Activated naive CD8-positive, alpha-beta T cell treated with anti-CD3 and anti-CD28 coated beads, Interleukin-2, amount 50 U/mL, for 24 hours (primary cell): ENCODE measurements around the gene SIK3.

ENCODE experiments used
- ATAC-seq: fragments of 150-1000 bp; cut with Tn5 transposase; one replicate; pipeline ENCODE4 v1.10.0; 2021
- DNase-seq: peaks from one replicate; pipeline ENCODE4 v3.0.0; 2021
- H3K27ac Mint-ChIP-seq: one replicate; pipeline ENCODE4 v1.8.0; 2021; ENCODE audit warnings: mild to moderate bottlenecking, mixed read lengths
- H3K27me3 Mint-ChIP-seq: one replicate; pipeline ENCODE4 v1.8.0; 2021; ENCODE audit warnings: mixed read lengths
- H3K36me3 Mint-ChIP-seq: one replicate; pipeline ENCODE4 v1.8.0; 2021; ENCODE audit warnings: low read depth, mixed read lengths
- H3K4me1 Mint-ChIP-seq: one replicate; pipeline ENCODE4 v1.8.0; 2021; ENCODE audit warnings: mixed read lengths
- H3K4me3 Mint-ChIP-seq: one replicate; pipeline ENCODE4 v1.8.0; 2021; ENCODE audit warnings: mild to moderate bottlenecking, moderate library complexity, mixed read lengths
- H3K9me3 Mint-ChIP-seq: one replicate; pipeline ENCODE4 v1.8.0; 2021; ENCODE audit warnings: mixed read lengths

The SIK3 gene

GRCh38 chr11:117095284-117096161 is 2.7 kb downstream of the SIK3 start:
- peaks cover 77% of the 10 kb centered on the region for H3K4me1 Mint-ChIP-seq
- H3K4me3 Mint-ChIP-seq, result peak overlapping the region; percentile 98
- H3K27ac Mint-ChIP-seq, result peak overlapping the region; percentile 95
- no peaks in the 10 kb centered on the region for H3K27me3 Mint-ChIP-seq
- H3K36me3 Mint-ChIP-seq, result peaks cover 13% of the 10 kb centered on the region
- DNase-seq, result no peak
- no peak for ATAC-seq
- H3K9me3 Mint-ChIP-seq, result no peaks in the 10 kb centered on the region

DNA sequence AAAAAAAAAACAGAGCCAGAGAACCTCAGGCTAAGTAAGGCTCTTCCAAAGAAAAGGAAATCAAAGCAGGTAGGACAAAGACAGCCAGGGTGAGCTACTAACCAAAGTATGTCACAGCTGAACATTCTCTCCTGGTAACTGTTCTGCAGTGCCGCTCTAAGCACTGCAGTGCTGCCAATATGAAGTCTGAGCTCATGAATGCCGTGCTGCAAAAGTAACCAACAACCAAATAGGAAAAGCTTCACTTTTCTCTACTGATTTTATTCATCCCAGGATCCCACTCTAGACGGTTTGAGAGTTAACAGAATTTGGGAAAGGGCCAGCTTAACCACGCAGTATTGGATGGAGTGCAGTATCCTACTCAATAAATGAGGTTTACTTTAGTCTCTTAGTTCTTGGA is 3.5 kb downstream of the SIK3 start:
- peak overlapping the region; percentile 98 for H3K4me3 Mint-ChIP-seq
- DNase-seq (no peak), ATAC-seq (no peak)
- H3K36me3 Mint-ChIP-seq, result peaks cover 17% of the 10 kb centered on the region
- H3K27me3 Mint-ChIP-seq, result no peaks in the 10 kb centered on the region
- peaks cover 85% of the 10 kb centered on the region for H3K4me1 Mint-ChIP-seq
- H3K9me3 Mint-ChIP-seq, result no peaks in the 10 kb centered on the region
- H3K27ac Mint-ChIP-seq, result peak overlapping the region; percentile 95

DNA sequence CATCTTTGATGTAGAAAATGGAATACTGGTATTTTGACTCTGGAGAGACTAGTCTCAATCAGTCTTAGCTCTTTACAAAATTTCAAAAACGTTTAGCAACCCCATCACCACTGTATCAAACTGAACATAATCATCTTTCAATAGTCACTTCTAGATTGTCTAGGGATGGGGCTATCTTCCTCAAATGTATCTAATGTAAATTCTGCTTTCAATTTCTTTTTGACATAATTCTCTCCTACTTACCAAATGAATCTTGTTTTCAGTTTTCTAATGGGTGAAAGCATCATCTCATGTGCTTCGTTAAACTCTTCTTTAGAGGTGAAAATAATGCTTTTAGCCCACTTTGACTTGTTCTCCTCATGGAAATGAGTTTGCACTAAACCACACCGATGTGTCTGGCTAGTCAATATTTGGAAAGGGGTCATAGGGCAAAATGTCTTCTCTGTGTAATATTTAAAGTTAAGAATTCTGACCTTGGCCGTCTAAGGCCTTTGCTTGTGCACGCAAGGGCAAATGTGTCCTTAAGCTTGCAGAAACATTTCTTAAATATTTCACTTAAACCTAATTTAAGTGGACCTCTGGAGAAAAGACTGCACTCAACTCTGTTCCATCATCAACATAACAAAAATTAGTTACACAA is 5.2 kb downstream of the SIK3 start:
- DNase-seq (no peak), ATAC-seq (peak; percentile 31)
- Mint-ChIP-seq H3K4me3 (peak overlapping the region; percentile 28), H3K4me1 (peaks cover 83% of the 10 kb centered on the region), H3K27ac (peak overlapping the region; percentile 46), H3K36me3 (peaks cover 20% of the 10 kb centered on the region), H3K27me3 (no peaks in the 10 kb centered on the region), H3K9me3 (no peaks in the 10 kb centered on the region)

- Mint-ChIP-seq H3K27me3 (no peaks in the 10 kb centered on the region), H3K9me3 (no peaks in the 10 kb centered on the region), H3K36me3 (peaks cover 20% of the 10 kb centered on the region), H3K4me3 (no peak overlapping the region), H3K27ac (peak overlapping the region; percentile 46), H3K4me1 (peaks cover 86% of the 10 kb centered on the region)
- DNase-seq, result no peak
- no peak for ATAC-seq
Observed at GRCh38 chr11:117091753-117092477, 6.3 kb downstream of the SIK3 start.

GRCh38 chr11:117090111-117090706 is 8.0 kb downstream of the SIK3 start:
- ATAC-seq, result no peak
- Mint-ChIP-seq H3K36me3 (peaks cover 20% of the 10 kb centered on the region), H3K4me3 (no peak overlapping the region), H3K27ac (peak overlapping the region; percentile 42), H3K9me3 (no peaks in the 10 kb centered on the region), H3K4me1 (peaks cover 77% of the 10 kb centered on the region), H3K27me3 (no peaks in the 10 kb centered on the region)
- no peak for DNase-seq

DNA sequence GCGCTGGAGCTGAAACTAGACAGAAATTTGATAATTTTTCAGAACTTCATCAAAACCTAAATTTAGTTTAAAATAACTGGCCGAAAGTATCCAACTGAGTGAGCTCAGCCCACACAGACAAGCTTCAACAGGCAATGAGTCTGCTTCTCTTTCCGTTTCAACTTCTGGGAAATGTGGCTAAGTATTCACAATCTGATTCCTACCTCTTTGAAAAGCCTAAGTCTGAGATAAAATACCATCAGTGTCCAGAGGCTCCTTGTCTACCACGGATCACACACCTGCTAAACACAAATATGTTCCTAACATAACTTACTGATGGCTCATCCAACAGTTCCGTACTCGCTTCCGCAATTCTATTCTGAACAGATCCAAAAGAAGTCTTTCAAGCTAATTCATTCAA is 8.5 kb downstream of the SIK3 start:
- Mint-ChIP-seq H3K27me3 (no peaks in the 10 kb centered on the region), H3K4me3 (no peak overlapping the region), H3K4me1 (peaks cover 72% of the 10 kb centered on the region), H3K9me3 (no peaks in the 10 kb centered on the region), H3K36me3 (peaks cover 20% of the 10 kb centered on the region), H3K27ac (peak overlapping the region; percentile 42)
- DNase-seq (no peak), ATAC-seq (no peak)

GRCh38 chr11:117087446-117087845 is 10.8 kb downstream of the SIK3 start:
- Mint-ChIP-seq H3K27me3 (no peaks in the 10 kb centered on the region), H3K4me3 (no peak overlapping the region), H3K4me1 (peaks cover 67% of the 10 kb centered on the region), H3K27ac (no peak overlapping the region), H3K36me3 (peaks cover 18% of the 10 kb centered on the region), H3K9me3 (no peaks in the 10 kb centered on the region)
- ATAC-seq (no peak), DNase-seq (no peak)

DNA sequence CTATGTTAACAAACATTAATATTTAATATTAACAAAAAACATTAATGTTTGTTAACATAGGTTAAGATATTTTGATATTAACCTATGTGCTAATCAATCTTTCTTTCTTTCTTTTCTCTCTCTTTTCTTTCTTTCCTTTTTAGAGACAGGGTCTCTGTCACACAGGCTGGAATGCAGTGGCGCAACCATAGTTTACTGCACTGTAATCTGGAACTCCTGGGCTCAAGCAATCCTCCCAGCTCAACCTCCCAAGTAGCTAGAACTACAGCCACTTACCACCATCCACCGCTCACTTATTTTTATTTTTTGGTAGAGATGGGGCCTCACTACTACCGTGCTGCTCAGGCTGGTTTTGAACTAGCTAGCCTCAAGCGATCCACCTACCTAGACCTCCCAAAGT is 13.2 kb downstream of the SIK3 start:
- Mint-ChIP-seq H3K36me3 (peaks cover 8% of the 10 kb centered on the region), H3K27me3 (no peaks in the 10 kb centered on the region), H3K27ac (no peak overlapping the region), H3K9me3 (no peaks in the 10 kb centered on the region), H3K4me1 (peaks cover 59% of the 10 kb centered on the region), H3K4me3 (no peak overlapping the region)
- ATAC-seq, result no peak
- DNase-seq, result no peak

- Mint-ChIP-seq H3K4me3 (no peak overlapping the region), H3K27me3 (no peaks in the 10 kb centered on the region), H3K4me1 (peaks cover 57% of the 10 kb centered on the region), H3K9me3 (no peaks in the 10 kb centered on the region), H3K36me3 (no peaks in the 10 kb centered on the region), H3K27ac (no peak overlapping the region)
- ATAC-seq, result no peak
- no peak for DNase-seq
Observed at GRCh38 chr11:117083011-117083935, 15.0 kb downstream of the SIK3 start.

DNA sequence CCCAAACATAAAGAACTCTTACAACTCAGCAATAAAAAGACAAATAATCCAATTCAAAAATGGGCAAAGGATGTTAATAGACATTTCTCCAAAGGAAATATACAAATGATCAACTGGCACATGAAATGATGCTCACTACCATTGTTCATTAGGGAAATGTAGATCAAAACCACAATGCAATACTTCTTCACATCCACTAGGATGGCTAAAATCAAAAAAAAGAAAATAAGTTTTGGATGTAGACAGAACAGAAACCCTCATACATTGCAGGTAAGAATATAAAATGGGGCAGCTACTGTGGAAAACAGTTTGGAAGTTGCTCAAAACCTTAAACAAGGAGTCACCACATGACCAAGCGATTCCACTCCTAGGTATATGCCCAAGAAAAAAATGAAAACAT is 16.3 kb downstream of the SIK3 start:
- DNase-seq, result no peak
- Mint-ChIP-seq H3K36me3 (no peaks in the 10 kb centered on the region), H3K9me3 (no peaks in the 10 kb centered on the region), H3K27me3 (no peaks in the 10 kb centered on the region), H3K4me3 (no peak overlapping the region), H3K4me1 (peaks cover 58% of the 10 kb centered on the region), H3K27ac (no peak overlapping the region)
- ATAC-seq, result no peak

GRCh38 chr11:117080370-117080769 is 17.9 kb downstream of the SIK3 start:
- H3K27ac Mint-ChIP-seq, result no peak overlapping the region
- H3K4me1 Mint-ChIP-seq, result peaks cover 58% of the 10 kb centered on the region
- DNase-seq (no peak), ATAC-seq (no peak)
- no peaks in the 10 kb centered on the region for H3K27me3 Mint-ChIP-seq
- peaks cover 2% of the 10 kb centered on the region for H3K36me3 Mint-ChIP-seq
- H3K9me3 Mint-ChIP-seq, result no peaks in the 10 kb centered on the region
- no peak overlapping the region for H3K4me3 Mint-ChIP-seq

- Mint-ChIP-seq H3K27ac (no peak overlapping the region), H3K36me3 (peaks cover 5% of the 10 kb centered on the region), H3K4me1 (peaks cover 64% of the 10 kb centered on the region), H3K9me3 (no peaks in the 10 kb centered on the region), H3K27me3 (no peaks in the 10 kb centered on the region), H3K4me3 (no peak overlapping the region)
- ATAC-seq (no peak), DNase-seq (no peak)
Observed at GRCh38 chr11:117076941-117077691, 21.1 kb downstream of the SIK3 start.

DNA sequence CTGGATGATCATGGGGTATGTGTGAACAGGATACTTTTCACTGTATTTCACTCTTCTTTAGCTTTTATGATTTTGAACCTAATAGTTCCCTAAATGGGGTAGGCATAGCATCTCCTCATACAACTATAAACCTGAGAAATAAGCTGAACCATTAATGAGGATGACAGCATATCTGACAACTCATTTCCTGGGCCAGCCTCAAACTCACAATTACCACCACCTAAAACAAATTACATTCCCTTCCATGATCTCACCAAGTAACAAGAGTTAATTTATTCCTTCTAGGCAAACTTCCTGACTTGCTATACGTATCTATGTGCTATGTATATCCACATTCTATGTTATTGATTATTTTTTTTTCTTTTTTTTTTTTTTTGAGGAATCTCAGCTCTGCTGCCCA is 23.0 kb downstream of the SIK3 start:
- ATAC-seq (no peak), DNase-seq (no peak)
- Mint-ChIP-seq H3K27ac (no peak overlapping the region), H3K9me3 (no peaks in the 10 kb centered on the region), H3K36me3 (peaks cover 10% of the 10 kb centered on the region), H3K4me3 (no peak overlapping the region), H3K27me3 (no peaks in the 10 kb centered on the region), H3K4me1 (peaks cover 66% of the 10 kb centered on the region)
